ENCODE measurements around the gene KDM6A.

- no peak for TF ChIP-seq CTCF (IDR thresholded peaks at IDR 0.05)
- no peak for TF ChIP-seq EZH2 (IDR thresholded peaks at IDR 0.05; ENCODE audit: borderline replicate concordance, insufficient read depth, low read depth, low read length, poor library complexity, severe bottlenecking)
Measured at GRCh38 chrX:44970709-44971108, 97.7 kb downstream of the KDM6A start.

All from B cell (primary cell).